DOHH2 (cell line): ENCODE results near the gene DCDC2.

Experiments used
- EZH2phosphoT487 ChIP-seq: fragments of 200-600 bp; sonication (generic); IDR thresholded peaks from 2 replicates; pipeline ENCODE4 v1.6.1; 2017; ENCODE audit warnings: borderline replicate concordance, mild to moderate bottlenecking, antibody characterized with exemption, low read length, moderate library complexity, mixed read lengths
- TF ChIP-seq, protein P1 (sequence below): fragments of 200-600 bp; sonication (generic); IDR thresholded peaks from one replicate; pipeline ENCODE4 v1.5.1; 2014; ENCODE audit warnings: antibody characterized with exemption, mild to moderate bottlenecking, low read depth, low read length; ENCODE audit not compliant: poor library complexity, severe bottlenecking

DNA sequence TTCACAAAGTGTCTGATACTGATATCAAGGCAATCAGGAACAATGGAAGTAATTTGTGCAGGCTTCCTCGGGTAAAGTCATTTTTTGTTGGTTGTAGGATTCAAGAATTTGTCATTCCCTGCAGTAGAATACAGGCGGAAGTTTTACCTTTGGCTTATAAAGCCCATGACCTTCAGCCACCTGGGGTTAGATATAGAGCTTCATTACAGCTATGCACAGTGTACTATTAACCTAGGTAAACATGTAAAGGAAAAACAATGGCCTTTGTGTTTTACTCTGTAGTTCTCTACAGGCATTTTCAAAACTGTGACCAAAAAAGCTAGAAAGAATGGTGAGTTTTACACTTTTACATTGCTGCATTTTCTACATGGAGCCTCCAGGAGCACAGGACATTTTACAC lies 116.9 kb downstream of the DCDC2 start:
- TF ChIP-seq, protein P1, sequence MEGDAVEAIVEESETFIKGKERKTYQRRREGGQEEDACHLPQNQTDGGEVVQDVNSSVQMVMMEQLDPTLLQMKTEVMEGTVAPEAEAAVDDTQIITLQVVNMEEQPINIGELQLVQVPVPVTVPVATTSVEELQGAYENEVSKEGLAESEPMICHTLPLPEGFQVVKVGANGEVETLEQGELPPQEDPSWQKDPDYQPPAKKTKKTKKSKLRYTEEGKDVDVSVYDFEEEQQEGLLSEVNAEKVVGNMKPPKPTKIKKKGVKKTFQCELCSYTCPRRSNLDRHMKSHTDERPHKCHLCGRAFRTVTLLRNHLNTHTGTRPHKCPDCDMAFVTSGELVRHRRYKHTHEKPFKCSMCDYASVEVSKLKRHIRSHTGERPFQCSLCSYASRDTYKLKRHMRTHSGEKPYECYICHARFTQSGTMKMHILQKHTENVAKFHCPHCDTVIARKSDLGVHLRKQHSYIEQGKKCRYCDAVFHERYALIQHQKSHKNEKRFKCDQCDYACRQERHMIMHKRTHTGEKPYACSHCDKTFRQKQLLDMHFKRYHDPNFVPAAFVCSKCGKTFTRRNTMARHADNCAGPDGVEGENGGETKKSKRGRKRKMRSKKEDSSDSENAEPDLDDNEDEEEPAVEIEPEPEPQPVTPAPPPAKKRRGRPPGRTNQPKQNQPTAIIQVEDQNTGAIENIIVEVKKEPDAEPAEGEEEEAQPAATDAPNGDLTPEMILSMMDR, result no peak
- TF ChIP-seq EZH2phosphoT487, result no peak
